Measurements from ENCODE around the gene ERBB4.

DNA sequence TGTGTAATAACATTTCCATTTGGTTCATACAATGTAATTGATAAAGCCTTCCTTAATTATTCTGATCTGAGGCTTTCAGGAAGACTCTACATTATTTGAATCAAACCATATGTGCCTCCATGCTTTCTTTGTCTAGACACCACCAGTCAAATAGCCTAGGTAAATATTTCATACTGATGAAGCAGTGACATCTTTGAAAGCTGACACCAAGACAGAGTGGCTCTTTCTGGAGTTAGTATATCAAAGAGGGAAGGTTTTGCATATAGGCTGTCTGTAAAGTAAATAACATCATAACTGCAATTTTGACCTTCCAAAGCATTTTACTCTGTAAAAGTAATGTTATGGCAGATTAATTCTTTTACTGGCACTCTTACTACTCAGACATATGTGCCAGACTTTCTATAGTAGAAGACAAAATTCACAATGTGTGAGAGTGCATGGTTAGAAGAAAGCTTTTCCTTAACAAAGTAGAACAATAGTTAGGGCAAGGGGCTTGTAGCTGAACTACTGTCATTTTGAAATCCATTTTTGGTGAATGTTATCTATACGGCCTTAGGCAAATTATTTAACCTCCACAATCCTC, 177.3 kb downstream of the ERBB4 start:
- TF ChIP-seq, protein P1, sequence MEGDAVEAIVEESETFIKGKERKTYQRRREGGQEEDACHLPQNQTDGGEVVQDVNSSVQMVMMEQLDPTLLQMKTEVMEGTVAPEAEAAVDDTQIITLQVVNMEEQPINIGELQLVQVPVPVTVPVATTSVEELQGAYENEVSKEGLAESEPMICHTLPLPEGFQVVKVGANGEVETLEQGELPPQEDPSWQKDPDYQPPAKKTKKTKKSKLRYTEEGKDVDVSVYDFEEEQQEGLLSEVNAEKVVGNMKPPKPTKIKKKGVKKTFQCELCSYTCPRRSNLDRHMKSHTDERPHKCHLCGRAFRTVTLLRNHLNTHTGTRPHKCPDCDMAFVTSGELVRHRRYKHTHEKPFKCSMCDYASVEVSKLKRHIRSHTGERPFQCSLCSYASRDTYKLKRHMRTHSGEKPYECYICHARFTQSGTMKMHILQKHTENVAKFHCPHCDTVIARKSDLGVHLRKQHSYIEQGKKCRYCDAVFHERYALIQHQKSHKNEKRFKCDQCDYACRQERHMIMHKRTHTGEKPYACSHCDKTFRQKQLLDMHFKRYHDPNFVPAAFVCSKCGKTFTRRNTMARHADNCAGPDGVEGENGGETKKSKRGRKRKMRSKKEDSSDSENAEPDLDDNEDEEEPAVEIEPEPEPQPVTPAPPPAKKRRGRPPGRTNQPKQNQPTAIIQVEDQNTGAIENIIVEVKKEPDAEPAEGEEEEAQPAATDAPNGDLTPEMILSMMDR (IDR thresholded peaks at IDR 0.05) = no peak
- no peak for TF ChIP-seq POLR2A (IDR thresholded peaks at IDR 0.05)

Data from Peyer's patch (tissue), 4 donors.